ENCODE data around the gene CPNE9.
"Not testable (repeated sequence)": the region's sequence is repeated elsewhere in the genome, so short reads cannot be mapped to it uniquely, and the experiment has no call there.

Gene CPNE9

GRCh38 chr3:9749296-9749644 is 45.6 kb downstream of the CPNE9 start:
- no peak for DNase-seq

GRCh38 chr3:9749645-9750555 is 46.3 kb downstream of the CPNE9 start, which contains the start of gene OGG1:
TSS of gene OGG1 (plus strand) at chr3:9749952. CDS start at chr3:9750287, 335 bp downstream.
- peak; percentile 97 for DNase-seq

GRCh38 chr3:9750556-9751411 is 47.2 kb downstream of the CPNE9 start:
- DNase-seq = no peak

GRCh38 chr3:9754678-9755077 is 51.0 kb downstream of the CPNE9 start:
- no peak for DNase-seq

GRCh38 chr3:9757427-9757826 is 53.8 kb downstream of the CPNE9 start:
- no peak for DNase-seq

- DNase-seq = no peak
Measured at GRCh38 chr3:9760779-9761505, 57.3 kb downstream of the CPNE9 start.

GRCh38 chr3:9761919-9762318 is 58.3 kb downstream of the CPNE9 start:
- DNase-seq = no peak

GRCh38 chr3:9762871-9763270 is 59.2 kb downstream of the CPNE9 start:
- no peak for DNase-seq

- no peak for DNase-seq
Measured at GRCh38 chr3:9765865-9766264, 62.2 kb downstream of the CPNE9 start.

- no peak for DNase-seq
Measured at GRCh38 chr3:9767418-9767817, 63.8 kb downstream of the CPNE9 start.

- no peak for DNase-seq
Measured at GRCh38 chr3:9768141-9768775, 64.6 kb downstream of the CPNE9 start.

GRCh38 chr3:9769012-9769411 is 65.4 kb downstream of the CPNE9 start:
- no peak for DNase-seq

- DNase-seq = peak; percentile 71
Measured at GRCh38 chr3:9769426-9770275, 66.0 kb downstream of the CPNE9 start, which contains the start of gene CAMK1. TSS of gene CAMK1 (minus strand) at chr3:9769947. CDS start at chr3:9767749, 2,198 bp downstream.

GRCh38 chr3:9770276-9770812 is 66.7 kb downstream of the CPNE9 start:
- DNase-seq = no peak

GRCh38 chr3:9771007-9771406 is 67.4 kb downstream of the CPNE9 start:
- DNase-seq = not testable (repeated sequence)

- no peak for DNase-seq
Measured at GRCh38 chr3:9776896-9777693, 73.5 kb downstream of the CPNE9 start.

GRCh38 chr3:9777694-9778021 is 74.0 kb downstream of the CPNE9 start:
- no peak for DNase-seq

GRCh38 chr3:9778143-9779074 is 74.8 kb downstream of the CPNE9 start:
- peak; percentile 76 for DNase-seq

GRCh38 chr3:9779075-9779593 is 75.5 kb downstream of the CPNE9 start:
- no peak for DNase-seq

Measured in activated naive CD4-positive, alpha-beta T cell treated with Interleukin-2 at 50 U/mL for 16 hours (primary cell).